ENCODE measurements around the gene CDCA7L.
"Not testable (repeated sequence)": the region's sequence is repeated elsewhere in the genome, so short reads cannot be mapped to it uniquely, and the experiment has no call there.

The CDCA7L gene

GRCh38 chr7:21910253-21910652 is 35.4 kb downstream of the CDCA7L start:
- no peak for DNase-seq (ENCODE audit: low read depth in 2 of 2)

- no peak for DNase-seq (ENCODE audit: low read depth in 2 of 2)
These were observed 37.0 kb downstream of the CDCA7L start for GRCh38 chr7:21908746-21909145.

DNA sequence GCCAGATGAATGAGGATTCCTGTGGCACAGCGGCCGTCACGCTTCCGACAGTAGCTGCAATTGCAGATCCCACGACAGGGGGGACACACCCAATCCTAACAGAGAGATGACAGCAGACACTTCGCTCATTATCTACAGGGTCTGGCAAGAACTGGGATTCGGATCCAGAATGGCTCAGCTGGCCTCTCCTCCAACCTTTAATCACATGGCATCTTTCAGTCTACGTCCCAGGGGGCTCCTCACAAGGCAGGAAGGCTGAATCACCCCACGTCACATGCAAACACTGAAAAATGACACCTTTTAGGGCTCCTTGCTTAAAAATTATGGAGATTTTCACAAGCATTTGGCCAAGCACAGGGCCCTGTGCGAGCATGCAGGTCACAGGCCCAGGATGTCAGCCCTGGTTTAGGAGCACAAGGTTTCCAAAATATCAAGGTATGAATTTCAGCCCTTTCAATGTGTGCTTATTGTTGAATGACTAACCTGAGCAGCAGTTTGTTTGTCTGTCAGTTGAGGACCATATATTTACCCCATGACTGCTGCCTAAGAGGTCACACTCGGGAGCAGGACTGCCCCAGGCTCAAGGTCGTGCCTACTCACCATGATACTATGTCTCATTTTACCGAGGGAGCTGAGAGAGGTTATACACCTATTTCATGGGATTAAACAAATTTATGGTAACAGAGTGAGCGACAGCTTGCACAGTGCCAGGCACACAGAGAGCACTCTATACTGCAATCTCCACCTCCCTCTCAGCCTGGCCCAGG is 42.5 kb downstream of the CDCA7L start:
- no peak for DNase-seq (ENCODE audit: low read depth in 2 of 2)

DNA sequence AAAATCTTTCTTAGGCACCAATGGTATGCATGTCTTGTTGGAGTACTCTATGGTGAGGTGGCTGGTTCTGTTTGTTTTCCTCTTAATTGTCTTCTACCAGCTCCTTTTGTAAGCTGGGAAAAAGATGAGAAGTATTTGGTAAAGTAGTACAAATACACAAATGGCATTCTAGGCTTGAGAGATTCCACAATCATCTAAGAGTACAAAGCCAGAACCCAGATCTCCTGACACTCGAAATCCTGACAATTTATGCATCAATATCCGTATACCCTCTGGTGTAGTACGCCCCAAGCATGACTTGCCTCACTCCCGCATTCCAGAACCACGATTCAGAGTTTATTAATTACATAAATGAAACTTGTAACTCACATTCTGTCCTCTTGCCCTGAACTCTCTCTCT is 43.5 kb downstream of the CDCA7L start:
- DNase-seq (ENCODE audit: low read depth in 2 of 2): no peak

GRCh38 chr7:21898265-21898930 is 47.3 kb downstream of the CDCA7L start:
- no peak for DNase-seq (ENCODE audit: low read depth in 2 of 2)

- DNase-seq (ENCODE audit: low read depth in 2 of 2): no peak
These were observed 52.3 kb downstream of the CDCA7L start for GRCh38 chr7:21893401-21893800.

DNA sequence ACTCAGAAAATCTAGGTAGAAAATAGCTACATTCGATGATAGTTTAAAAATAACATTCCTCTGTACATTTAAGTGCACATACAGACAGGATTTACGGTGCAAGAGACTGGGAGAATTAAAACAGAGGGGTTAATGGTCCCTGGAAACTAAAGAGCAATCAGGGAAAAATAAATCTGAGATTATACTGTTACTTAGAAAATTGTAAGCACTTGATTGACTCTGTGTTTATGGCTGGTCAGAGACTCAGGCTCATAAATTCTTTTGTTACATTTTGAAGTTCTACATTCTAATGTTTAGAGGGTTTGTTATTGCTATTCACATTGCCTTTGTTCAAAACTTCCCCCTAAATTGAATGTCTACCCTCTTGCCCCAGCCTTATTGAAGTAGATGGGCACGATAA is 54.4 kb downstream of the CDCA7L start:
- no peak for DNase-seq (ENCODE audit: low read depth in 2 of 2)

DNA sequence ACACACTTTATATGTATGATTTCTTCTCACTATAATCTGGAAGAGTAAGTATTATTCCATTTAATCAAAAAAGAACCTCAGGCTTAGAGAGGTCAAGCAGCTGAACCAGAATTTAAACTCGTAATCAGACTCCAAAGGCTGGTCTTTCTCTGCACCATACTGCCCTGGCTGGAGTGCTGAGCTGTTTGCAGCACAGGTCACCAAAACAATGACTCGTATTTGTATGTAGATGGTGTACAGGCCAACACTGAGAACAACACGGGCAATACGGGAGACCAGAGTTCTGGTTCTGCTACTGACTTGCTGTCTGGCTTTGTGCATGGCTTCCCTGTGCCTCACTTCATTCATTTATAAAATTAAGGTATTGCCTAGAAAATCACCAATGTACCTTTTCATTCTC is 57.9 kb downstream of the CDCA7L start:
- DNase-seq (ENCODE audit: low read depth in 2 of 2): no peak

DNA sequence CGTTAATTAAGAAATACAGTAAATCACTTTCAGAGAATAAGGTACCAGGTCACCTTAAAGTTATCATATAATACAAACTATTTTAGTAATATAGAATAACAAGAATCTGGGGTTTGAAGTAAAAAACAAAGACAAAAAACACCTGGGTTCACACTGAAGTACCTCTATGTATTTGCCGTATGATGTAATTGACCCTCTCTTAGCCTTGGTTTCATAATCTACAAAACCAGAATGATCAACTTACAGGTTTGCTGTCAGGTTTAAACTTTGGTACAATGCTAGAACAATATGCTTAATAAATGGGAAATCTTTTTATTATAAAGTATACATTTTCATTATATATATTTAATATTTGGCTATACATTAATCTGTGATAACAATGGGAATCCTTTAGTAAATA is 58.3 kb downstream of the CDCA7L start:
- DNase-seq (ENCODE audit: low read depth in 2 of 2): no peak

DNA sequence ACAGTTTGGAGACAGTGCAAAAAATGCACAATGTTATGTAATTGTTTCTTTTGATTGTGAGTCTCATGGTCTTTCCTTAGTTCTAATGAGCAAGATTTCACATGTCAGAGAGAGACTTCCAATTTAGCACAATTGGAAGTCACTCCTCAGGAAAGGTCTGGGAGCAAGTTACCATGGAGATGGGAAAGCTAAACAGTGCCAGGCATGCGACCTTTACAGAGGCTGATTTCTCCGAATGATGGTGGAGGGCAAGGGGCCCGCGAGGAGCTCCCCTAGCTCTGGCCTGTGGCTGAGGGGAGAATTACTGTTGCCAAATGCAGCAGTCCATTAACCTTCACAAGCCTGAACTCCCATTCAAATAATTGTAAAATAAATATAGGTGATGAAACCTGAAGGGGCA is 59.3 kb downstream of the CDCA7L start:
- no peak for DNase-seq (ENCODE audit: low read depth in 2 of 2)

- no peak for DNase-seq (ENCODE audit: low read depth in 2 of 2)
These were observed 61.2 kb downstream of the CDCA7L start for GRCh38 chr7:21884496-21884895.

GRCh38 chr7:21883501-21883900 is 62.2 kb downstream of the CDCA7L start:
- not testable (repeated sequence) for DNase-seq (ENCODE audit: low read depth in 2 of 2)

GRCh38 chr7:21883069-21883468 is 62.6 kb downstream of the CDCA7L start:
- DNase-seq (ENCODE audit: low read depth in 2 of 2): no peak

GRCh38 chr7:21869785-21870402 is 75.8 kb downstream of the CDCA7L start:
- DNase-seq (ENCODE audit: low read depth in 2 of 2): no peak

GRCh38 chr7:21868576-21868850 is 77.2 kb downstream of the CDCA7L start:
- DNase-seq (ENCODE audit: low read depth in 2 of 2): no peak

- no peak for DNase-seq (ENCODE audit: low read depth in 2 of 2)
These were observed 77.7 kb downstream of the CDCA7L start for GRCh38 chr7:21867816-21868575.

DNA sequence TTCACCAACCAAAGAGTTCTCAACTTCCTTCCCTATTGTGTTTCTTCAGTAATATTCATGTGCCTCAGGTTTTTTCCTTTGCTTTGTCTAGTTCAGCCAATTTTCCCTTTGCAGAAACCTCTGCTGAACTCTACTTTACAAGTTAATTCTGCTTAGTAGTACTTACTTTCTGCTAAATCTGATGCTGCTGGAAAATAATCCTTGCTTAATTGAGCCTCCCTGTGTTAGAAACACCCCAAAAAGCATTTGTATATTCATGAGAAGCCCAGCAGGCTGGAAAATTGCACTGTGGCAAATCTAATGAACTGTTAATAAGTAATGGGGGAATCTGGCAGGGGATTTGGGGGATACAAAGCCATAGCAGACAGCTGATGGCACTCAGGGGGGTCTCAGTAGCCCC is 78.5 kb downstream of the CDCA7L start:
- no peak for DNase-seq (ENCODE audit: low read depth in 2 of 2)

GRCh38 chr7:21866731-21867130 is 79.0 kb downstream of the CDCA7L start:
- no peak for DNase-seq (ENCODE audit: low read depth in 2 of 2)

DNA sequence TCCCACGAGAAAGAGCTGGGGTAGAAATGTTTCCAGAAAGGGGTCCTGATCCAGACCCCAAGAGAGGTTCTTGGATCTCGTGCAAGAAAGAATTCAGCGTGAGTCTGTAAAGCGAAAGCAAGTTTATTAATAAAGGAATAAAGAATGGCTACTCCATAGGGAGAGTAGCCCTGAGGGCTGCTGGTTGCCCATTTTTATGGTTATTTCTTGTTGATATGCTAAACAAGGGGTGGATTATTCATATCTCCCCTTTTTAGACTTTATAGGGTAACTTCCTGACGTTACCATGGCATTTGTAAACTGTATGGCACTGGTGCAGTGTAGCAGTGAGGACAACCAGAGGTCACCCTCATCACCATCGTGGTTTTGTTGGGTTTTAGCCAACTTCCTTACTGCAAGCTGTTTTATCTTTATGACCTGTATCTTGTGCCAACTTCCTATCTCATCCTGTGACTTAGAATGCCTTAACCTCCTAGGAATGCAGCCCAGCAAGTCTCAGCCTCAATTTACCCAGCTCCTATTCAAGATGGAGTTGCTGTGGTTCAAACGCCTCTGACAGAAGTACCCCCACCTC is 80.0 kb downstream of the CDCA7L start:
- DNase-seq (ENCODE audit: low read depth in 2 of 2): not testable (repeated sequence)

- no peak for DNase-seq (ENCODE audit: low read depth in 2 of 2)
These were observed 94.1 kb downstream of the CDCA7L start for GRCh38 chr7:21851559-21851967.

All from stimulated activated CD8-positive, alpha-beta memory T cell treated with anti-CD3 and anti-CD28 coated beads, Interleukin-7, amount 100 ng/mL, for 1 hour (primary cell).